ENCODE results near the gene NTNG2. TPM values are rescaled to one million over a fixed set of nuclear protein-coding genes. Genes with fewer than 3 reads are reported as not detected.

Gene NTNG2
- total RNA-seq, 1 experiment from 2014 or later: 0.14 TPM

GRCh38 chr9:132221941-132222340 lies 60.1 kb downstream of the NTNG2 start:
- DNase-seq (ENCODE audit: low spot score): no peak

GRCh38 chr9:132224645-132225044 lies 62.8 kb downstream of the NTNG2 start:
- no peak for DNase-seq (ENCODE audit: low spot score)
- in situ Hi-C loops (cut with HindIII; ENCODE audit: low sequenced_read_pairs): no loop called here

More at GRCh38 chr9:132221941-132222340, 60.1 kb downstream of the NTNG2 start:
- in situ Hi-C loops (cut with HindIII; ENCODE audit: low sequenced_read_pairs): no loop called here

- no peak for DNase-seq (ENCODE audit: low spot score)
- in situ Hi-C loops (cut with HindIII; ENCODE audit: low sequenced_read_pairs): no loop called here
Observed at GRCh38 chr9:132226571-132227430, 64.9 kb downstream of the NTNG2 start.

GRCh38 chr9:132228062-132228461 lies 66.2 kb downstream of the NTNG2 start:
- in situ Hi-C loops (cut with HindIII; ENCODE audit: low sequenced_read_pairs): no loop called here
- no peak for DNase-seq (ENCODE audit: low spot score)

- DNase-seq (ENCODE audit: low spot score): no peak
- in situ Hi-C loops (cut with HindIII; ENCODE audit: low sequenced_read_pairs): no loop called here
Observed at GRCh38 chr9:132230605-132231004, 68.7 kb downstream of the NTNG2 start.

GRCh38 chr9:132231019-132231701 lies 69.3 kb downstream of the NTNG2 start:
- in situ Hi-C loops (cut with HindIII; ENCODE audit: low sequenced_read_pairs): no loop called here
- DNase-seq (ENCODE audit: low spot score): no peak

- no peak for DNase-seq (ENCODE audit: low spot score)
- in situ Hi-C loops (cut with HindIII; ENCODE audit: low sequenced_read_pairs): no loop called here
Observed at GRCh38 chr9:132232522-132232921, 70.7 kb downstream of the NTNG2 start.

GRCh38 chr9:132233138-132233537 lies 71.3 kb downstream of the NTNG2 start:
- in situ Hi-C loops (cut with HindIII; ENCODE audit: low sequenced_read_pairs): no loop called here
- DNase-seq (ENCODE audit: low spot score): no peak

GRCh38 chr9:132234535-132234934 lies 72.7 kb downstream of the NTNG2 start:
- DNase-seq (ENCODE audit: low spot score): no peak
- in situ Hi-C loops (cut with HindIII; ENCODE audit: low sequenced_read_pairs): no loop called here

GRCh38 chr9:132235125-132235524 lies 73.3 kb downstream of the NTNG2 start:
- in situ Hi-C loops (cut with HindIII; ENCODE audit: low sequenced_read_pairs): no loop called here
- DNase-seq (ENCODE audit: low spot score): no peak

- in situ Hi-C loops (cut with HindIII; ENCODE audit: low sequenced_read_pairs): no loop called here
- DNase-seq (ENCODE audit: low spot score): peak; percentile 85
Observed at GRCh38 chr9:132235894-132236661, 74.2 kb downstream of the NTNG2 start.

GRCh38 chr9:132236662-132237311 lies 74.9 kb downstream of the NTNG2 start:
- no peak for DNase-seq (ENCODE audit: low spot score)
- in situ Hi-C loops (cut with HindIII; ENCODE audit: low sequenced_read_pairs): no loop called here

GRCh38 chr9:132237481-132237880 lies 75.6 kb downstream of the NTNG2 start:
- in situ Hi-C loops (cut with HindIII; ENCODE audit: low sequenced_read_pairs): no loop called here
- DNase-seq (ENCODE audit: low spot score): no peak

- DNase-seq (ENCODE audit: low spot score): no peak
- in situ Hi-C loops (cut with HindIII; ENCODE audit: low sequenced_read_pairs): no loop called here
Observed at GRCh38 chr9:132238026-132238972, 76.4 kb downstream of the NTNG2 start.

- in situ Hi-C loops (cut with HindIII; ENCODE audit: low sequenced_read_pairs): no loop called here
- DNase-seq (ENCODE audit: low spot score): no peak
Observed at GRCh38 chr9:132238992-132239391, 77.1 kb downstream of the NTNG2 start.

GRCh38 chr9:132239518-132239917 lies 77.7 kb downstream of the NTNG2 start:
- DNase-seq (ENCODE audit: low spot score): no peak
- in situ Hi-C loops (cut with HindIII; ENCODE audit: low sequenced_read_pairs): no loop called here

GRCh38 chr9:132239999-132240840 lies 78.4 kb downstream of the NTNG2 start:
- no peak for DNase-seq (ENCODE audit: low spot score)
- in situ Hi-C loops (cut with HindIII; ENCODE audit: low sequenced_read_pairs): no loop called here

All from G401 (cell line).